ENCODE data around the gene CYP27B1. TPM values are rescaled to one million over a fixed set of nuclear protein-coding genes. Genes with fewer than 3 reads are reported as not detected.

The CYP27B1 gene
- total RNA-seq, 4 donors from 2014 or later = 0.28 to 1.2 TPM; not detected in 2

DNA sequence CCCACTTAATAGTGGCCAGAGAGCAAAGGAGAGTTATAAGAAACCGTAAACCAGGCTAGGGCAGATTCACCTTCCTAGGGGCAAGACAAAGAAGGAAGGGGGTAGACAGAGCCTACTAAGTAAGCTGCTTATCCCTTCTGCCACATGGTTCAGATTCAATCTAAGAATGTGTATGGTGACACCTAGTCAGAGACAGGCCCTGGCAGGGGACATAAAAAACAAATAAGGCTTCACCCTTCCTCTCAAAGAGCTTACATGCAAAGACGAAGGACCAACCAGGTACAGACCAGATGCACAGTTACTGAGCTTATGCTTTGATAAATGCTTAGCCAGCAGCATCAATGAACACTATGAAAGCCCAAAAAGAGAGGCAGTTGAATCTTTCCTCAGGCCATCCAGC lies 4.4 kb downstream of the CYP27B1 start:
- intact Hi-C loops (cut with DNase I; ENCODE audit: low total_unique reads) = no loop called here
- no peaks in the 10 kb centered on the region for H3K9me3 ChIP-seq
- TF ChIP-seq, protein P1, sequence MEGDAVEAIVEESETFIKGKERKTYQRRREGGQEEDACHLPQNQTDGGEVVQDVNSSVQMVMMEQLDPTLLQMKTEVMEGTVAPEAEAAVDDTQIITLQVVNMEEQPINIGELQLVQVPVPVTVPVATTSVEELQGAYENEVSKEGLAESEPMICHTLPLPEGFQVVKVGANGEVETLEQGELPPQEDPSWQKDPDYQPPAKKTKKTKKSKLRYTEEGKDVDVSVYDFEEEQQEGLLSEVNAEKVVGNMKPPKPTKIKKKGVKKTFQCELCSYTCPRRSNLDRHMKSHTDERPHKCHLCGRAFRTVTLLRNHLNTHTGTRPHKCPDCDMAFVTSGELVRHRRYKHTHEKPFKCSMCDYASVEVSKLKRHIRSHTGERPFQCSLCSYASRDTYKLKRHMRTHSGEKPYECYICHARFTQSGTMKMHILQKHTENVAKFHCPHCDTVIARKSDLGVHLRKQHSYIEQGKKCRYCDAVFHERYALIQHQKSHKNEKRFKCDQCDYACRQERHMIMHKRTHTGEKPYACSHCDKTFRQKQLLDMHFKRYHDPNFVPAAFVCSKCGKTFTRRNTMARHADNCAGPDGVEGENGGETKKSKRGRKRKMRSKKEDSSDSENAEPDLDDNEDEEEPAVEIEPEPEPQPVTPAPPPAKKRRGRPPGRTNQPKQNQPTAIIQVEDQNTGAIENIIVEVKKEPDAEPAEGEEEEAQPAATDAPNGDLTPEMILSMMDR (IDR thresholded peaks at IDR 0.05) = no peak
- no peak for TF ChIP-seq POLR2A (IDR thresholded peaks at IDR 0.05)
- peaks cover 24 to 26% of the 10 kb centered on the region in 2 donors for H3K27me3 ChIP-seq
- H3K36me3 ChIP-seq = no peaks in the 10 kb centered on the region
- H3K4me3 ChIP-seq = no peak overlapping the region
- no peak for DNase-seq
- H3K27ac ChIP-seq = no peak overlapping the region
- peaks cover 0 to 13% of the 10 kb centered on the region in 2 donors for H3K4me1 ChIP-seq

DNA sequence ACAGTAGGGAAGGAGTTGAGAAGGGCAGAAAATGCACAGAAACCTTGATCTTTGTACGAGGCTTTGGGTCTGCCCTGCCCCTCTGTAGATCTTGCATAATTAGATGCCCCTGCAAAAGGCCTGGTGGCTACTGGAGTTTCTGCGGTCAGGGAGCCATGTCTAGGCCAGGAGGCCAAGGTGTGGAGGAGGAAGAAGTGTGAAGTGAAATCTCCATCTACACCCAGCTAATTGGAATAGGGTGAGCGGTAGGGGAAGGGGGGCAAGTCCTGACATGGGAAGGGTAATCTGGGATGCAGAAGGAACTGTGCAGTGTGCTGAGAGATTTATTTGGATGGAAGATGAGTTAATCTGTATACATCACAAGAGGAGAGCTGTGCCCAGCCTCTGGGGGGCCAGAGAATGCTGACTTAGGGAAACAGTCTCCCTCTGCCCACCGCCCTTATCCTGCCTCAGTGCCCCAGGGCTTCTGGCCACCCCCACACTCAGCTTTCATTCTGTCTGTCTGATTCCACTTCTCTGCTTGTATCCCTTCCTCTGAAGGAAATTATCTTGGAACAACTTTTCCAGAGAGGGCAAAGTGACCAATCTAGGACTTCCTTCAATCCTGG lies 5.4 kb downstream of the CYP27B1 start:
- Histone ChIP-seq H3K36me3 (no peaks in the 10 kb centered on the region), H3K4me1 (peaks cover 0 to 13% of the 10 kb centered on the region in 2 donors), H3K9me3 (no peaks in the 10 kb centered on the region), H3K4me3 (no peak overlapping the region), H3K27me3 (peaks cover 24 to 26% of the 10 kb centered on the region in 2 donors), H3K27ac (no peak overlapping the region)
- no peak for DNase-seq
- TF ChIP-seq, protein P1 (IDR thresholded peaks at IDR 0.05) = no peak
- TF ChIP-seq POLR2A (IDR thresholded peaks at IDR 0.05) = no peak
- intact Hi-C loops (cut with DNase I; ENCODE audit: low total_unique reads) = no loop called here

DNA sequence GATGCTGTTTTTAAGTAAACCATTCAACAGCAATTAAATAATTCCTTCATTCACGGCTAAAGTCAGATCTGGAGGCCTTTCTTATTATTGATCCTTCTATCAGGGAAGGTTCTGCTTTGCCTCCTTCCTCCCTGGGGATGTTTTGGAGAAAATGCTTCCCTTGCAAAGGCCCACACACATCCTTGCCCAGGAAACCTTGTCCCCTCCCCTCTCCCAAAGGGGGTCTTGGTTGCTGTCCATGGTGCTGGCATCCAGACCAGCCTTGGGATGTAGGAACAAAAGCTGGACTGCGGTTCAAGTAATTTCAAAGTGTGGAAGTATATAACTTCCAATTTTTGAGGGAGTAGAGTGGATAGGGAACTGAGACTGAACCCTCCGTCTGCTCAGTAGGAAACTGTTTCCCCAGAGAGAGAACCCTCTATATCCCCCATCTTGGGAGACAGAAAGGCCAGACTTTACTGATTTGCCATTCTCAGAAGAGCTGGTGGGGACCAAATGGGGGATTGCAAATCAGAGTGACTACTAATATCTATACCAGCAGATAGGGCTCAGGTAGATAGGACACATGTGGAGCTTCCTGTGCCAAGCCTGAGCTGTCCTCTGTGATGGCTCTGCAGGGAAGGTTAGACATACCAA lies 6.4 kb downstream of the CYP27B1 start:
- Histone ChIP-seq H3K4me1 (peaks cover 0 to 15% of the 10 kb centered on the region in 2 donors), H3K9me3 (no peaks in the 10 kb centered on the region), H3K27ac (no peak overlapping the region), H3K4me3 (no peak overlapping the region), H3K27me3 (peaks cover 24 to 26% of the 10 kb centered on the region in 2 donors), H3K36me3 (no peaks in the 10 kb centered on the region)
- DNase-seq = no peak
- intact Hi-C loops (cut with DNase I; ENCODE audit: low total_unique reads) = no loop called here
- TF ChIP-seq, protein P1 (IDR thresholded peaks at IDR 0.05) = no peak
- TF ChIP-seq POLR2A (IDR thresholded peaks at IDR 0.05) = no peak

DNA sequence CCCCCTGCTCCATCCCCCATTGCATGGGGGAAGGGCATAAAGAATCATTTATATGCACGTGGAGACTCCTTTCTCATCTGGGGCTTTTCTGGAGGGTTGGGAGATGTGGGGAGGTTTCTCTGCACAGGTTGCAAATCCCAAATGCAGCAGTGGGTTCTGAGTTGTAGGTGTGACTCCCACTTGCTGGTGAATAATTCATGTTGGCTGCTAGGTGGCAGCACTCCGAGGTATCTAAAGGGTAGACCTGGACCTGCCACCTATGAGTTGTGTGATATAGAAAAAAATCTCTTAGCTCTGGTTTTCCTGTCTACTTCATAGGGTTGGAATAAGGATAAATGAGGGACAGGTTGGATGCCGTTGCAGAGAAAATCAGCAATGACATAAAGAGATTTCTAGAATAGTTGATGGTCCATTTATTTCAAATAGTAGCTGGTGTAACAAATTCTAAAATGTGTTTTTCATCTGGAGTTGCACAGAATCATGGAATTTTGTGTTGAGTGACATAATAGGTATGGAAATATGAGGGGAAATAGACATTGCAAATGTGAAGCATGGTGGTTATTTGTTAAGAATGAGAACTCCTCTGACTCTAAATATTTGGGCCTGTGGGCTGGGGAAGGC lies 7.4 kb downstream of the CYP27B1 start:
- peaks cover 0 to 12% of the 10 kb centered on the region in 2 donors for H3K4me1 ChIP-seq
- H3K4me3 ChIP-seq = no peak overlapping the region
- no peak for DNase-seq
- intact Hi-C loops (cut with DNase I; ENCODE audit: low total_unique reads) = no loop called here
- TF ChIP-seq POLR2A (IDR thresholded peaks at IDR 0.05) = no peak
- TF ChIP-seq, protein P1 (IDR thresholded peaks at IDR 0.05) = no peak
- no peaks in the 10 kb centered on the region for H3K9me3 ChIP-seq
- H3K36me3 ChIP-seq = no peaks in the 10 kb centered on the region
- peaks cover 15 to 23% of the 10 kb centered on the region in 2 donors for H3K27me3 ChIP-seq
- H3K27ac ChIP-seq = no peak overlapping the region

All from uterus (tissue), 4 donors.